ENCODE measurements around the gene GTPBP2.

The GTPBP2 gene

GRCh38 chr6:43673444-43674084 lies 44.5 kb upstream of the GTPBP2 start:
- no peak for DNase-seq (ENCODE audit: low read depth in 1 of 2, low spot score in 1 of 2)
- H3K27ac ChIP-seq (replicated peaks), result no peak overlapping the region
- no peaks in the 10 kb centered on the region for H3K27me3 ChIP-seq (ENCODE audit: insufficient read depth, poor library complexity, severe bottlenecking)
- TF ChIP-seq, protein P1, sequence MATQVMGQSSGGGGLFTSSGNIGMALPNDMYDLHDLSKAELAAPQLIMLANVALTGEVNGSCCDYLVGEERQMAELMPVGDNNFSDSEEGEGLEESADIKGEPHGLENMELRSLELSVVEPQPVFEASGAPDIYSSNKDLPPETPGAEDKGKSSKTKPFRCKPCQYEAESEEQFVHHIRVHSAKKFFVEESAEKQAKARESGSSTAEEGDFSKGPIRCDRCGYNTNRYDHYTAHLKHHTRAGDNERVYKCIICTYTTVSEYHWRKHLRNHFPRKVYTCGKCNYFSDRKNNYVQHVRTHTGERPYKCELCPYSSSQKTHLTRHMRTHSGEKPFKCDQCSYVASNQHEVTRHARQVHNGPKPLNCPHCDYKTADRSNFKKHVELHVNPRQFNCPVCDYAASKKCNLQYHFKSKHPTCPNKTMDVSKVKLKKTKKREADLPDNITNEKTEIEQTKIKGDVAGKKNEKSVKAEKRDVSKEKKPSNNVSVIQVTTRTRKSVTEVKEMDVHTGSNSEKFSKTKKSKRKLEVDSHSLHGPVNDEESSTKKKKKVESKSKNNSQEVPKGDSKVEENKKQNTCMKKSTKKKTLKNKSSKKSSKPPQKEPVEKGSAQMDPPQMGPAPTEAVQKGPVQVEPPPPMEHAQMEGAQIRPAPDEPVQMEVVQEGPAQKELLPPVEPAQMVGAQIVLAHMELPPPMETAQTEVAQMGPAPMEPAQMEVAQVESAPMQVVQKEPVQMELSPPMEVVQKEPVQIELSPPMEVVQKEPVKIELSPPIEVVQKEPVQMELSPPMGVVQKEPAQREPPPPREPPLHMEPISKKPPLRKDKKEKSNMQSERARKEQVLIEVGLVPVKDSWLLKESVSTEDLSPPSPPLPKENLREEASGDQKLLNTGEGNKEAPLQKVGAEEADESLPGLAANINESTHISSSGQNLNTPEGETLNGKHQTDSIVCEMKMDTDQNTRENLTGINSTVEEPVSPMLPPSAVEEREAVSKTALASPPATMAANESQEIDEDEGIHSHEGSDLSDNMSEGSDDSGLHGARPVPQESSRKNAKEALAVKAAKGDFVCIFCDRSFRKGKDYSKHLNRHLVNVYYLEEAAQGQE (IDR thresholded peaks at IDR 0.05; ENCODE audit: insufficient replicate concordance, low read depth), result no peak
- no peak for TF ChIP-seq POLR2AphosphoS5 (IDR thresholded peaks at IDR 0.05; ENCODE audit: low read depth)
- no peak for TF ChIP-seq SPI1 (IDR thresholded peaks at IDR 0.05; ENCODE audit: borderline replicate concordance, low read depth)
- TF ChIP-seq, protein P2, sequence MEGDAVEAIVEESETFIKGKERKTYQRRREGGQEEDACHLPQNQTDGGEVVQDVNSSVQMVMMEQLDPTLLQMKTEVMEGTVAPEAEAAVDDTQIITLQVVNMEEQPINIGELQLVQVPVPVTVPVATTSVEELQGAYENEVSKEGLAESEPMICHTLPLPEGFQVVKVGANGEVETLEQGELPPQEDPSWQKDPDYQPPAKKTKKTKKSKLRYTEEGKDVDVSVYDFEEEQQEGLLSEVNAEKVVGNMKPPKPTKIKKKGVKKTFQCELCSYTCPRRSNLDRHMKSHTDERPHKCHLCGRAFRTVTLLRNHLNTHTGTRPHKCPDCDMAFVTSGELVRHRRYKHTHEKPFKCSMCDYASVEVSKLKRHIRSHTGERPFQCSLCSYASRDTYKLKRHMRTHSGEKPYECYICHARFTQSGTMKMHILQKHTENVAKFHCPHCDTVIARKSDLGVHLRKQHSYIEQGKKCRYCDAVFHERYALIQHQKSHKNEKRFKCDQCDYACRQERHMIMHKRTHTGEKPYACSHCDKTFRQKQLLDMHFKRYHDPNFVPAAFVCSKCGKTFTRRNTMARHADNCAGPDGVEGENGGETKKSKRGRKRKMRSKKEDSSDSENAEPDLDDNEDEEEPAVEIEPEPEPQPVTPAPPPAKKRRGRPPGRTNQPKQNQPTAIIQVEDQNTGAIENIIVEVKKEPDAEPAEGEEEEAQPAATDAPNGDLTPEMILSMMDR (IDR thresholded peaks at IDR 0.05; ENCODE audit: insufficient read depth, low read length), result no peak
- no peak for TF ChIP-seq GABPA (IDR thresholded peaks at IDR 0.05; ENCODE audit: low read depth)
- no peak overlapping the region for H3K4me3 ChIP-seq (replicated peaks; ENCODE audit: insufficient read depth, low read length)

GRCh38 chr6:43671801-43672690 lies 43.0 kb upstream of the GTPBP2 start:
- TF ChIP-seq POLR2AphosphoS5 (IDR thresholded peaks at IDR 0.05; ENCODE audit: low read depth), result no peak
- TF ChIP-seq, protein P2 (IDR thresholded peaks at IDR 0.05; ENCODE audit: insufficient read depth, low read length), result no peak
- TF ChIP-seq, protein P1 (IDR thresholded peaks at IDR 0.05; ENCODE audit: insufficient replicate concordance, low read depth), result no peak
- TF ChIP-seq GABPA (IDR thresholded peaks at IDR 0.05; ENCODE audit: low read depth), result no peak
- TF ChIP-seq SPI1 (IDR thresholded peaks at IDR 0.05; ENCODE audit: borderline replicate concordance, low read depth), result no peak
- Histone ChIP-seq H3K27ac (replicated peaks) (no peak overlapping the region), H3K4me3 (replicated peaks; ENCODE audit: insufficient read depth, low read length) (no peak overlapping the region), H3K27me3 (ENCODE audit: insufficient read depth, poor library complexity, severe bottlenecking) (no peaks in the 10 kb centered on the region)
- DNase-seq (ENCODE audit: low read depth in 1 of 2, low spot score in 1 of 2), result no peak

GRCh38 chr6:43671011-43671800 lies 42.1 kb upstream of the GTPBP2 start:
- TF ChIP-seq, protein P2 (IDR thresholded peaks at IDR 0.05; ENCODE audit: insufficient read depth, low read length), result no peak
- no peak; the same call in 1 of the 2 replicates for TF ChIP-seq POLR2AphosphoS5 (IDR thresholded peaks at IDR 0.05; ENCODE audit: low read depth)
- no peak for TF ChIP-seq GABPA (IDR thresholded peaks at IDR 0.05; ENCODE audit: low read depth)
- no peak for TF ChIP-seq SPI1 (IDR thresholded peaks at IDR 0.05; ENCODE audit: borderline replicate concordance, low read depth)
- TF ChIP-seq, protein P1 (IDR thresholded peaks at IDR 0.05; ENCODE audit: insufficient replicate concordance, low read depth), result no peak
- Histone ChIP-seq H3K4me3 (replicated peaks; ENCODE audit: insufficient read depth, low read length) (no peak overlapping the region), H3K27me3 (ENCODE audit: insufficient read depth, poor library complexity, severe bottlenecking) (no peaks in the 10 kb centered on the region), H3K27ac (replicated peaks) (no peak overlapping the region)
- DNase-seq (ENCODE audit: low read depth in 1 of 2, low spot score in 1 of 2), result no peak

Measured in HL-60 (cell line).